Naive thymus-derived CD8-positive, alpha-beta T cell (primary cell): Measurements from ENCODE around the gene TSPO. TPM values are rescaled to one million over a fixed set of nuclear protein-coding genes. Genes with fewer than 3 reads are reported as not detected.

ENCODE experiments used
- ATAC-seq, 2 donors: fragments of 150-1000 bp; cut with Tn5 transposase in 1 of 2; sonication (Bioruptor Pico), chemical (Tn5 transposase) in 1 of 2; 1 replicate in 1 of 2; 2 replicates in 1 of 2; pipeline ENCODE4 v1.10.0; 2021; ENCODE audit warnings: mild to moderate bottlenecking in 2 of 2, moderate library complexity in 2 of 2
- POLR2A ChIA-PET: fragments of 350-600 bp; sonication (Branson Sonifier 250); formaldehyde crosslinking; loops from one replicate; lab custom pipeline; 2021; ENCODE audit warnings: antibody characterized with exemption; lab: Charles Lee
- DNase-seq, 10 donors: peaks; one replicate each; pipeline versions ENCODE4 v3.0.0 to v3.0.0-alpha.2; 2020 to 2022
- H3K27ac Mint-ChIP-seq, 10 donors: one replicate each; pipeline ENCODE4 v1.8.0; 2020 to 2022; ENCODE audit warnings: mild to moderate bottlenecking in 10 of 10, mixed read lengths in 10 of 10, moderate library complexity in 4 of 10, inconsistent platforms in 1 of 10
- H3K27me3 Mint-ChIP-seq, 5 donors: one replicate each; pipeline ENCODE4 v1.8.0; 2021 to 2022; ENCODE audit warnings: mixed read lengths in 5 of 5
- H3K36me3 Mint-ChIP-seq, 3 donors: one replicate each; pipeline ENCODE4 v1.8.0; 2020 to 2022; ENCODE audit warnings: mixed read lengths in 3 of 3, mild to moderate bottlenecking in 2 of 3, inconsistent platforms in 1 of 3
- H3K4me1 Mint-ChIP-seq, 4 donors: one replicate each; pipeline ENCODE4 v1.8.0; 2021 to 2022; ENCODE audit warnings: mixed read lengths in 4 of 4
- H3K4me3 Mint-ChIP-seq, 10 donors: one replicate each; pipeline ENCODE4 v1.8.0; 2020 to 2022; ENCODE audit warnings: mild to moderate bottlenecking in 10 of 10, mixed read lengths in 10 of 10, moderate library complexity in 6 of 10, inconsistent platforms in 1 of 10
- H3K9me3 Mint-ChIP-seq, 9 donors: one replicate each; pipeline ENCODE4 v1.8.0; 2020 to 2022; ENCODE audit warnings: mixed read lengths in 9 of 9, mild to moderate bottlenecking in 3 of 9, inconsistent platforms in 1 of 9, moderate library complexity in 1 of 9
- polyA plus RNA-seq, 3 donors: library from polyadenylated mRNA; unstranded; fragments of 300-500 nt; fragmentation: Illumina TruSeq; gene quantifications; one replicate each; pipeline ENCODE4 v1.2.3, GENCODE V29; 2021
- total RNA-seq, 8 experiments: library from RNA in 2 of 8; stranded (reverse) in 2 of 8; gene quantifications; one replicate each; pipeline ENCODE4 v1.2.3 and lab custom pipeline; 2021 to 2026

TSPO gene
- total and polyA plus RNA-seq, 5 experiments from 2014 or later = 64.0 to 305 (median 284) TPM

DNA sequence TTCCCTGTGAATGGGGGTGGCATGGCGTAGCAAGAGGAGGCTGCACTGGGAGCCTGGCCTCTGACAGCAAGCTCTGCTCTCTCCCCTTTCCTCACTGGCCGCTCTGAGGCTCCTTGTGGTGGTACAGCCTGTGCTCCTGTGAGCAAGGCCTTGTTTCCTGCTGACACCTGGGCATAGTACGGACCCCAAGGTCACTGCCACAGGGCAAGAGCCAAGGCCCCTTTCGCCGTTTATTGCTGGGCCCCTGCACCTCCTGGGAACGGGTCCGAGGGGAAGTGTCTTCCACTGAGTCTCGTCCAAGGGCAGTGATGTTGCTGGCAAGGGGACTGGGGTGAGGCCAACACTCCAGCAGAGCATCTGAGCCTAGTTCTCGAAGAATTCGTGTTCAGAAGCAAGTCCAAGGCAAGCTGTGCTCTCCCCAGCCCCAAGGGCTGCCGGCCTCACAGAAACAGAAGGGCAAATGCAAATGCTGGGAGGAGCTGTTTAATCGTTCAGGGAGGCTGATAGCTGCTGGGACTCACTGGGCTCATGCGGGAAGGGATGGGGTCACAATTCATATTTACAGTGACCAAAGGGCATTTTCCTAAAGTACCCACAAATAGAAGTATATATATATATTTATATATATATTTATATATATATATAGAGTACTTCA lies 51.5 kb downstream of the TSPO start:
- ATAC-seq (no peak), DNase-seq (peak in 1 of 10 donors; percentile 51)
- Mint-ChIP-seq H3K4me1 (peaks cover 8 to 16% (median 12%) of the 10 kb centered on the region in 4 donors), H3K36me3 (no peaks in the 10 kb centered on the region), H3K27me3 (peaks cover 0 to 3% (median 0%) of the 10 kb centered on the region in 5 donors), H3K27ac (peak overlapping the region in 2 of 10 donors; percentile 19 to 49), H3K4me3 (peak overlapping the region in 1 of 10 donors; percentile 54), H3K9me3 (no peaks in the 10 kb centered on the region)
- POLR2A ChIA-PET = no interaction called here

GRCh38 chr22:43203471-43203981 lies 52.2 kb downstream of the TSPO start:
- Mint-ChIP-seq H3K9me3 (no peaks in the 10 kb centered on the region), H3K27ac (no peak overlapping the region)
- POLR2A ChIA-PET = no interaction called here

DNA sequence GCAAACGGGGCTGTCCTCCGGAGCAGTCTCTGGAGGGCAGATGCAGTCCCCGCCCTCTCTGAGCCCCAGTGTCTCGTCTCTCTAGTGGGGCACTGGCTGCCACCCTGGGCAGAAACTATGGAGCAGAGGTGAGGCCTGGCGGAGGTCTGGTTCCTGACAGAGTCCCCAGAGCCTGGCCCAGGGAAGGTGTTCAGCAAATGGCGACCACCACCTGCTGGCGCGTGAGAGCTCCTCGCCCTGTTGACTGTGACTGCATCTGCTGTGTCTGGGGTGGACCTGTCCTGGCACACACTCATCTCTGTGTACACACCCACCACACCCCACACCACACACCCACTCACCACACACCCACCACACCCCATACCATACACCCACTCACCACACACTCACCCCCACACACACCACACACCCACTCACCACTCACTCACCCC lies 53.9 kb downstream of the TSPO start:
- Mint-ChIP-seq H3K4me1 (peaks cover 8 to 16% (median 12%) of the 10 kb centered on the region in 4 donors), H3K27ac (peak overlapping the region in 4 of 10 donors; percentile 9 to 84 (median 54)), H3K9me3 (no peaks in the 10 kb centered on the region), H3K4me3 (peak overlapping the region in 1 of 10 donors; percentile 18), H3K27me3 (no peaks in the 10 kb centered on the region), H3K36me3 (no peaks in the 10 kb centered on the region)
- POLR2A ChIA-PET = interaction anchor here (1.0 kb wide), 1 partner anchor 18 kb away, joined by 3 read pairs; the partner anchor contains the start of gene TTLL12
- DNase-seq (peak in 5 of 10 donors; percentile 10 to 57 (median 17)), ATAC-seq (peak; percentile 47 to 56)

More at GRCh38 chr22:43203471-43203981, 52.2 kb downstream of the TSPO start:
- Mint-ChIP-seq H3K36me3 (no peaks in the 10 kb centered on the region), H3K27me3 (peaks cover 0 to 3% (median 0%) of the 10 kb centered on the region in 5 donors), H3K4me3 (no peak overlapping the region), H3K4me1 (peaks cover 8 to 16% (median 12%) of the 10 kb centered on the region in 4 donors)
- ATAC-seq (no peak), DNase-seq (peak in 1 of 10 donors; percentile 37)

- H3K4me3 Mint-ChIP-seq = peak overlapping the region in 7 of 10 donors; percentile 4 to 62 (median 37)
- H3K36me3 Mint-ChIP-seq = no peaks in the 10 kb centered on the region
- H3K9me3 Mint-ChIP-seq = no peaks in the 10 kb centered on the region
- peaks cover 8 to 16% (median 12%) of the 10 kb centered on the region in 4 donors for H3K4me1 Mint-ChIP-seq
- ATAC-seq (peak; percentile 42 to 47), DNase-seq (peak in 2 of 10 donors; percentile 11 to 63)
- peak overlapping the region in 6 of 10 donors; percentile 13 to 78 (median 62) for H3K27ac Mint-ChIP-seq
- no peaks in the 10 kb centered on the region for H3K27me3 Mint-ChIP-seq
- POLR2A ChIA-PET = interaction anchor here (1.0 kb wide), 1 partner anchor 19 kb away, joined by 3 read pairs; the partner anchor contains the start of gene TTLL12
These were observed 54.6 kb downstream of the TSPO start for GRCh38 chr22:43205748-43206508.

DNA sequence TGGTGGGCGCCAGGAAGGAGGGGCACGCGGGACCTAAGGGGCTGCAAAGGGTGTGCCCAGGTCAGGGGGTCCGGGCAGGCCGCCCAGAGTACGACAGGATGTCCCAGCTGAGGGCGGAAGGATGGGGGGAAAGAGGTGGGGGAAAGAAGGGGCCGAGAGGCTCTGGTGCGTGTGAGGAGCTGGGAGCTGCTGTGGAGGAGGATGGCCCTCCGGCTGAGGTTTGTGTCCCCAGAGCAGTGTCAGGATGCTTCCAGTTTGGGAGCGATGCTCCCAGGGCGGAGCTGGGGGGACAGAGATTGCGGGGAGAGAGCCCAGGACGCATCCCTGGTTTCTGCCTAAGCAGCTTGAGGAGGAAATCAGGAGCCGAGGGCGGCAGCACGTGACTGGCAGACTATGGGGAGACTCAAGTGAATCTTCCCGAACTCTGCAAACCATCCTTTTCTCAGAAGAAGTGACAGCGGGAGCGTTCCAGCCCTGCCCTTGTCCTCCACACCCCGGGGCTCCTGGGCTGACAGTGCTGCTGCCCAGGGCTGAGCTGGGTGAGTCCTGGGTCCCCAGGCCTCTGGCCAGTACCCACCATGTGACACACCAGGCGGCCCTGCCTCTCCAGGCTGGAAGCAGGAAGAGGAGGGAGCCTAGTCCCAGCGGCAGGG lies 55.3 kb downstream of the TSPO start:
- no peaks in the 10 kb centered on the region for H3K27me3 Mint-ChIP-seq
- peaks cover 8 to 16% (median 12%) of the 10 kb centered on the region in 4 donors for H3K4me1 Mint-ChIP-seq
- H3K9me3 Mint-ChIP-seq = no peaks in the 10 kb centered on the region
- H3K27ac Mint-ChIP-seq = peak overlapping the region in 5 of 10 donors; percentile 13 to 80 (median 65)
- H3K4me3 Mint-ChIP-seq = peak overlapping the region in 7 of 10 donors; percentile 4 to 62 (median 39)
- POLR2A ChIA-PET = no interaction called here
- peak in 1 of 2 donors; percentile 25 for ATAC-seq
- no peak for DNase-seq
- no peaks in the 10 kb centered on the region for H3K36me3 Mint-ChIP-seq

DNA sequence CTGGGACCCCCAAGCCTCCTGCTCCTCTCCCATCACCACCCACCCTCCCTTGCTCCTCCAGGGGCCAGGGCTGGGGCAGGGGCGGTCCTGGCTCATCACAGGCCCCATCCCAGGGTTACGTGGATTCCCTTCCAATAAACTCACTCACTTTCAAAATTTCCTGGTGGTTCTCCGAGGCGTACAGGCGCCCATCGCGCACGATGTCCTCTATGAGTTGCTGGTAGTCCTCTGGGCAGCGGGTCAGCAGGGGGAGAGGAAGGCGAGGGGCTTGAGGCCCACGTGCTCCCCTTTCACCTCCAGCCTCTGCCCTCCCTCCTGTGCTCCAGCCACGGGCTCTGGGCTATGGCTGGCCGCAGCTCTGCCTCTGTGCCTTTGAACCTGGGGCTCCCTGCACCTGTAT lies 56.0 kb downstream of the TSPO start:
- Mint-ChIP-seq H3K9me3 (no peaks in the 10 kb centered on the region), H3K4me3 (peak overlapping the region in 1 of 10 donors; percentile 56), H3K27ac (peak overlapping the region in 3 of 10 donors; percentile 31 to 81 (median 45)), H3K27me3 (no peaks in the 10 kb centered on the region), H3K4me1 (peaks cover 8 to 16% (median 12%) of the 10 kb centered on the region in 4 donors), H3K36me3 (no peaks in the 10 kb centered on the region)
- ATAC-seq (no peak), DNase-seq (peak in 1 of 10 donors; percentile 16)
- POLR2A ChIA-PET = no interaction called here

- POLR2A ChIA-PET = no interaction called here
- Mint-ChIP-seq H3K36me3 (no peaks in the 10 kb centered on the region), H3K4me3 (peak overlapping the region in 1 of 10 donors; percentile 56), H3K4me1 (peaks cover 8 to 16% (median 12%) of the 10 kb centered on the region in 4 donors), H3K27me3 (no peaks in the 10 kb centered on the region), H3K27ac (peak overlapping the region in 3 of 10 donors; percentile 29 to 81 (median 45)), H3K9me3 (no peaks in the 10 kb centered on the region)
- peak in 1 of 10 donors; percentile 59 for DNase-seq
- ATAC-seq = no peak
These were observed 56.7 kb downstream of the TSPO start for GRCh38 chr22:43207849-43208702.

GRCh38 chr22:43208703-43209522 lies 57.6 kb downstream of the TSPO start:
- no peak overlapping the region for H3K4me3 Mint-ChIP-seq
- no peaks in the 10 kb centered on the region for H3K27me3 Mint-ChIP-seq
- no peak for ATAC-seq
- no peaks in the 10 kb centered on the region for H3K36me3 Mint-ChIP-seq
- H3K9me3 Mint-ChIP-seq = no peaks in the 10 kb centered on the region
- peaks cover 8 to 16% (median 12%) of the 10 kb centered on the region in 4 donors for H3K4me1 Mint-ChIP-seq
- peak overlapping the region in 1 of 10 donors; percentile 56 for H3K27ac Mint-ChIP-seq
- peak in 1 of 10 donors; percentile 44 for DNase-seq
- POLR2A ChIA-PET = no interaction called here

DNA sequence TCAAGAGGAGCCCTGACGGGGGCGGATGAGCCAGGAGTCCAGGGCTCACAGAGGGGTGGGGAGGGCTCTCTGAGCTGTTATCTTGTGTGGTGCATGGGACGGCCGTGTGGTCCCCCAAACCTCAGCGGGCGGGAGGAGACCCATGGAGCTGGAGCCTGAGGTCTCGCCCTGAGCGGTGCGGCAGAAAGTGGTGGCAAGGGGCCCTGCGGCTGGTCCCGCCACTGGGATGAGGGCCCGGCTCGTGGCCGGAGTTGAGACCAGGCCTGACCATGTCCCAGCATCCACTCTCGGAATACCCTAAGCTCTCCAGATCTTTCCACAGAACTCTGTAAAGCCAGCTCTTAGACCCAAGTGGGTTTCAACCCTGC lies 58.1 kb downstream of the TSPO start:
- Mint-ChIP-seq H3K4me1 (peaks cover 8 to 16% (median 12%) of the 10 kb centered on the region in 4 donors), H3K27me3 (no peaks in the 10 kb centered on the region), H3K4me3 (no peak overlapping the region), H3K27ac (no peak overlapping the region), H3K9me3 (no peaks in the 10 kb centered on the region), H3K36me3 (no peaks in the 10 kb centered on the region)
- ATAC-seq (no peak), DNase-seq (peak in 1 of 10 donors; percentile 58)
- POLR2A ChIA-PET = no interaction called here

- no peak for DNase-seq
- peaks cover 8 to 15% (median 11%) of the 10 kb centered on the region in 4 donors for H3K4me1 Mint-ChIP-seq
- no peaks in the 10 kb centered on the region for H3K36me3 Mint-ChIP-seq
- ATAC-seq = no peak
- no peak overlapping the region for H3K27ac Mint-ChIP-seq
- POLR2A ChIA-PET = no interaction called here
- no peak overlapping the region for H3K4me3 Mint-ChIP-seq
- H3K9me3 Mint-ChIP-seq = no peaks in the 10 kb centered on the region
- H3K27me3 Mint-ChIP-seq = no peaks in the 10 kb centered on the region
These were observed 58.6 kb downstream of the TSPO start for GRCh38 chr22:43209971-43210370.
